ENCODE measurements around the gene GAS2.

The GAS2 gene

DNA sequence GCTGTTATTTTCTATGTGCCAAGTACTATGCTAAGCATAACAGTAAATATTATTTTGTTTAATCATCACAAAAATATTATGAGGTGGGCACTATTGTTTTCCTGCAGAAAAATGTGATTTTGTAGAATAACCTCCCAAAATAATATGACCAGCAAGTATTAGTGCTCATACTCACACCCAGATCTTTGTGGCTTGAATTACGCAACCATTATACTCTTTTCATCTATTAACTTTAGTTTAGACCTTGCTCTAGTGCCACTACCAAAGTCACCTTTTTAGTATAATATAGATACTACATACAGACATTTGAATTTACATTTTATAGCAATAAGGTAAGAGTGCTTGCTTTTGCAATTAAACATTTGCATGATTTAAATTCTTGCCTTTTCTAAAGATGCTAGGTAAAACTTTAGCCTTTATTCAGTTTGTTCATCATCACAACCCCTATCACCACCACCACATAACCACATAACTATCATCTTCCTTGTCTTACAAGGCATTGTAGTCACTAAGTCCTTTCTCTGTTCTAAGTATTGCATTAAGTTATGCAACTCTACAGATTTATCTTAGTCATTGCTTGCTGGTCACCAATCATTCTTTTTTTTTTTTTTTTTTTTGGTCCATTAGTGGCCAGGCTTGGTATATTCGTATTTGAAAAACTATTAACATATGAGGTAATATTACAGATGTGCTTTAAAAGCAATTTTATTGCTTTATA, 68.4 kb downstream of the GAS2 start:
- H3K4me1 Mint-ChIP-seq = no peaks in the 10 kb centered on the region
- no peaks in the 10 kb centered on the region for H3K9me3 Mint-ChIP-seq
- no peak overlapping the region for H3K4me3 Mint-ChIP-seq
- no peaks in the 10 kb centered on the region for H3K36me3 Mint-ChIP-seq
- H3K27me3 Mint-ChIP-seq = peaks cover 1% of the 10 kb centered on the region
- no peak overlapping the region for H3K27ac Mint-ChIP-seq

DNA sequence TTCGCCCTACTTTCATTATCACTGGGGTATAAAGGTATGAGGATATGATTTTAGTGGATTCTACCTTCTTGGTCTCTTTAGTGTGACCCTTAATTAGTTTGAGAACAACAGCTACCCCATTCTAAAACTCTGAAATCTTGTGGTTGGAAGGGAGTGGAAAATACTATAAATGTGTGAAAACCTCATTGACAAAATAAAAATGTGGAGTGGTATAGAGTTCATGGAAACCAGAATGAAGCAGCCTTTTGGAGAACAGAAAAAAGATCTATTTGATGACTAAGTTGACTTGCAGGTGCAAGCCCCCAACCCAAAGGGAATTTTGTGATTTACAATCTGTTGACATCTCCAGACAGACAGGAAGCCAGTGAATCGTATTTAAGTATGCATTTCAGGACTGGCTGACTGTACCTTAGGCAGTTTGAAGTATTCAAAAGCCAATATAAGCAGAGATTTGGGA, 75.8 kb downstream of the GAS2 start:
- H3K4me1 Mint-ChIP-seq = peaks cover 5% of the 10 kb centered on the region
- H3K27ac Mint-ChIP-seq = peak overlapping the region; percentile 60
- no peaks in the 10 kb centered on the region for H3K9me3 Mint-ChIP-seq

GRCh38 chr11:22749536-22749935, 83.1 kb downstream of the GAS2 start:
- Mint-ChIP-seq H3K36me3 (peaks cover 1% of the 10 kb centered on the region), H3K4me3 (no peak overlapping the region), H3K27ac (no peak overlapping the region), H3K9me3 (no peaks in the 10 kb centered on the region), H3K4me1 (no peaks in the 10 kb centered on the region), H3K27me3 (peaks cover 2% of the 10 kb centered on the region)

More for the DNA sequence above, 75.8 kb downstream of the GAS2 start:
- Mint-ChIP-seq H3K36me3 (peaks cover 1% of the 10 kb centered on the region), H3K4me3 (peak overlapping the region; percentile 15), H3K27me3 (peaks cover 9% of the 10 kb centered on the region)

DNA sequence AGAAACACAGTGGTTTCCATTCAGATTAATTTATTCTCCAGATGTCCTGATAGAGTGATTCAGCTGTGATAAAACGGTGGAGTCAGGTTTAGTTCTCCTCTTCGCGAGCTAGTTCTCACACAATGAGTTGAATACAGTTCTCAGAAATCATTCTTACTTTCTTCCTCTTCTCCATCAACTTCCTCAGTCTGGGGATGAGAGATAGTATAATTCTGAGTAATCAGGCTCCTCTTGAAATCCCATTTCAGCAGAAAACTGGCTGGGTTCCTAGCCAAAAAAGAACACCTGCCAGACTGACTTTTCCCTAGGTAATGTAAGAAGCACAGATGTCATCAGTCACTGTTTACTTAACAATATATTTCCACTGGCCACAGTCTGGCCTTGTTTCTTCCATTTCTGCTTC, 86.5 kb downstream of the GAS2 start:
- H3K9me3 Mint-ChIP-seq = no peaks in the 10 kb centered on the region
- no peak overlapping the region for H3K27ac Mint-ChIP-seq
- H3K27me3 Mint-ChIP-seq = peaks cover 2% of the 10 kb centered on the region
- H3K4me3 Mint-ChIP-seq = no peak overlapping the region
- no peaks in the 10 kb centered on the region for H3K4me1 Mint-ChIP-seq
- no peaks in the 10 kb centered on the region for H3K36me3 Mint-ChIP-seq

DNA sequence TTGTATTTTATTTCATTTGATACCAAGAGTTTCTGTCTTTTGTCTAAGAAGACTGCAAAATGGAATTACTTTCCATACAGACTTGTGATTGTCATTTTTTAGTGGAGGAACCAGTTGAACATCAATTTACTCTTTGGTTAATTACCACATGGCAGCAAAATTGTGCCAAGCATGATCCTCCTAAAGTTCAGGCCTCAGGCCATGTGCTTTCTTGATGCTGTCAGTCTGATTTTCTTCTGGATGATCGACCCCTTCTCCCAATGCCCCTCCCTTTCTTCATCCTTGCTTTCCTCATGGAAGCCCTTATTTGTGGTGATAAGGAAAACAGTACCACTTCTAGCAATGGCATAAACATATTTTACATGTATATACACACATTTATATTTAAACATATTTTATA, 87.0 kb downstream of the GAS2 start:
- H3K9me3 Mint-ChIP-seq = no peaks in the 10 kb centered on the region
- no peaks in the 10 kb centered on the region for H3K4me1 Mint-ChIP-seq
- no peaks in the 10 kb centered on the region for H3K36me3 Mint-ChIP-seq
- H3K4me3 Mint-ChIP-seq = no peak overlapping the region
- H3K27ac Mint-ChIP-seq = no peak overlapping the region
- peaks cover 2% of the 10 kb centered on the region for H3K27me3 Mint-ChIP-seq

- Mint-ChIP-seq H3K9me3 (no peaks in the 10 kb centered on the region), H3K27ac (no peak overlapping the region), H3K4me3 (no peak overlapping the region), H3K36me3 (no peaks in the 10 kb centered on the region), H3K27me3 (peaks cover 2% of the 10 kb centered on the region), H3K4me1 (no peaks in the 10 kb centered on the region)
Observed at GRCh38 chr11:22761066-22761465, 94.7 kb downstream of the GAS2 start.

GRCh38 chr11:22763166-22763565, 96.8 kb downstream of the GAS2 start:
- H3K9me3 Mint-ChIP-seq = no peaks in the 10 kb centered on the region
- H3K36me3 Mint-ChIP-seq = no peaks in the 10 kb centered on the region
- no peak overlapping the region for H3K4me3 Mint-ChIP-seq
- peaks cover 2% of the 10 kb centered on the region for H3K27me3 Mint-ChIP-seq
- H3K4me1 Mint-ChIP-seq = no peaks in the 10 kb centered on the region
- no peak overlapping the region for H3K27ac Mint-ChIP-seq

- no peaks in the 10 kb centered on the region for H3K36me3 Mint-ChIP-seq
- H3K9me3 Mint-ChIP-seq = no peaks in the 10 kb centered on the region
- no peak overlapping the region for H3K4me3 Mint-ChIP-seq
- no peaks in the 10 kb centered on the region for H3K4me1 Mint-ChIP-seq
- no peak overlapping the region for H3K27ac Mint-ChIP-seq
- H3K27me3 Mint-ChIP-seq = no peaks in the 10 kb centered on the region
Observed at GRCh38 chr11:22764735-22765134, 98.3 kb downstream of the GAS2 start.

DNA sequence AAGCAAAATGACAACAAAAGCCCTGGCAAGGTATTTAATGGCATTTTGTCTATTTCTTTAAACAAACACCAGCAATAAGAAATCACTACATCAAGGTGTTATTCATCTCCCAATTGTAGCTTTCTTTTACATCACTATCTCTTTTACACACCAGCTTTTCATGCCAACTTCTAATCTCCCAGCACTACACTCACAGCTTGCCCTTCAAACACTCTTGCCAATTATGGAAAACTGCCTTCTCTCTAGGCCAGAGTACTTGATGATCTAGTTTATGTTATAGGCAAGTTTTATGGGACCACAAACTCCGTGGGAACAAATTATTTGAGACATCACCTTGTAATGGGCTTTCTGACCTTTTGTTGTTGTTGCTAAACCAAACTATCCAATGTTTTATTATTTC, 101.9 kb downstream of the GAS2 start:
- no peaks in the 10 kb centered on the region for H3K36me3 Mint-ChIP-seq
- no peaks in the 10 kb centered on the region for H3K4me1 Mint-ChIP-seq
- no peak overlapping the region for H3K4me3 Mint-ChIP-seq
- H3K9me3 Mint-ChIP-seq = no peaks in the 10 kb centered on the region
- no peak overlapping the region for H3K27ac Mint-ChIP-seq
- no peaks in the 10 kb centered on the region for H3K27me3 Mint-ChIP-seq

DNA sequence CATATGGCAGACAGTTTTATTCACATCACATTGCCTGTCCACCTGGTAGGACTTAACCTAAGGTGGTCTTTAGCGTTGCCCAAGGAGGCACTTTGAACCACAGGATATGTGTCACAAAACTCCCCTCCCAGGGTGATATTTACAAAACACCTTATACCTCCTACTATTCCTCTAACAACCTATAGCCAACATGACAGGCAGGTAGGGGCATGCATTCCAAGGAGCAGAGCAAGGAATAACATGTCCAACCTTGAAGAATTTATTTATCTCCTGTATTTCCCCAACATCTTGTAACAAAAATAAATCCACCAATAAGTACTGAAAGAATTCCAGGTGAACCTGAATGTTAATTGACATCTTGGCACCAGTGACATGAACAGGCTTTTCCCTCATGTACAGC, 102.7 kb downstream of the GAS2 start:
- H3K4me3 Mint-ChIP-seq = no peak overlapping the region
- no peaks in the 10 kb centered on the region for H3K4me1 Mint-ChIP-seq
- no peaks in the 10 kb centered on the region for H3K27me3 Mint-ChIP-seq
- no peak overlapping the region for H3K27ac Mint-ChIP-seq
- H3K36me3 Mint-ChIP-seq = no peaks in the 10 kb centered on the region
- H3K9me3 Mint-ChIP-seq = no peaks in the 10 kb centered on the region

- Mint-ChIP-seq H3K27me3 (peaks cover 3% of the 10 kb centered on the region), H3K4me1 (no peaks in the 10 kb centered on the region), H3K9me3 (no peaks in the 10 kb centered on the region), H3K36me3 (no peaks in the 10 kb centered on the region), H3K4me3 (no peak overlapping the region), H3K27ac (no peak overlapping the region)
Observed at GRCh38 chr11:22774716-22775115, 108.3 kb downstream of the GAS2 start.

GRCh38 chr11:22775248-22775647, 108.8 kb downstream of the GAS2 start:
- Mint-ChIP-seq H3K27me3 (peaks cover 3% of the 10 kb centered on the region), H3K36me3 (no peaks in the 10 kb centered on the region), H3K27ac (no peak overlapping the region), H3K4me3 (no peak overlapping the region), H3K4me1 (no peaks in the 10 kb centered on the region), H3K9me3 (no peaks in the 10 kb centered on the region)

GRCh38 chr11:22778642-22779041, 112.2 kb downstream of the GAS2 start:
- Mint-ChIP-seq H3K27me3 (peaks cover 3% of the 10 kb centered on the region), H3K4me3 (no peak overlapping the region), H3K9me3 (no peaks in the 10 kb centered on the region), H3K27ac (no peak overlapping the region), H3K36me3 (no peaks in the 10 kb centered on the region), H3K4me1 (peaks cover 9% of the 10 kb centered on the region)

DNA sequence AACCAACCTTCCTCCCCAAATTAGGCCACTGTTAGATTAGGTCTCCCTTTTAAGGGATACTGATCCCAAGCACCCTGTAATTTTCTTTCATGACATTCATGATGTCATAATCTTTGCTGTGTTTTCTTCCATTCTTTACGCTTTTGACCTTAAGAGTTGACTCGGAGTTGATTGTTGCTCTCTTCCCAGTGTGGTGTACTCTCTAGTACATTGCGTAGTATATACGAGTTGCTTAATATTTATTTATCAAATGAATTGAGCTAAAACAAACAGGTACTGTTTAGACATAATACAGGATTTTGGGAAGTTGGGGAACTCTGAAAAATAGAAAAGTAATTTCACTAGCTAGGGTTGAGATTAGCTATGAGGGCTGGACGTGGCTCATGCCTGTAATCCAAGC, 113.4 kb downstream of the GAS2 start:
- H3K36me3 Mint-ChIP-seq = no peaks in the 10 kb centered on the region
- H3K4me3 Mint-ChIP-seq = no peak overlapping the region
- no peak overlapping the region for H3K27ac Mint-ChIP-seq
- H3K4me1 Mint-ChIP-seq = peaks cover 9% of the 10 kb centered on the region
- H3K27me3 Mint-ChIP-seq = peaks cover 3% of the 10 kb centered on the region
- H3K9me3 Mint-ChIP-seq = no peaks in the 10 kb centered on the region

DNA sequence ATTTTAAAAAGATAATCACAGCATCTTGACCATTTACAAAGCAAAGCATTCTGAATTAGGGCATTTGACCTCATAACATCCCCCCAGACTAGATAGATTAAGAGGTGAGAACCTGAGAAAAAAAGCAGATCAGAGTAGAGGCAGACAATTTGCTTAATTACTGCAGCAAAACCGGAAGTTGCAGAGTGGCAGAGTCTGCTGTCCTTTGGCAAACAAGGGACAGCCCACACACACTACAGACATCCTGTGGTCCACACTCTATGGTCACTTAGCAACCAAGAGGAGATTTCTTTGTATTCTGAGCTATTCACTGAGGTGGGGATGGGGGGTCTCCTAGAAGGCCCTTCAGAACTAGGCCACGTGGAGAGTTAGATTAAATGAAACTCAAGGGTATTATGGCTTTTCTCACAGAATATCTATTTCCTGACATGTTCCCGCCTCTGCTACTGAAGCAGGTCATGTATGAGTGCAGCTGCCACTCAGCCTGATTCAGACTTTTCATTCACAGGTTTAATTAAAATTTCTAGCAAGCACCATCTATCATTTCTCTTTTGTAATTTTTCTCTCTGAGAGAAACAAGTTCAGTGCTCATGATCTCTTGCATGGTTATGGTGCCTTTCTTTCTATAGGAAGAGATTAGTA, 114.7 kb downstream of the GAS2 start:
- Mint-ChIP-seq H3K4me1 (peaks cover 9% of the 10 kb centered on the region), H3K36me3 (no peaks in the 10 kb centered on the region), H3K4me3 (no peak overlapping the region), H3K9me3 (no peaks in the 10 kb centered on the region), H3K27me3 (peaks cover 3% of the 10 kb centered on the region), H3K27ac (no peak overlapping the region)

- H3K4me3 Mint-ChIP-seq = no peak overlapping the region
- no peaks in the 10 kb centered on the region for H3K36me3 Mint-ChIP-seq
- no peaks in the 10 kb centered on the region for H3K9me3 Mint-ChIP-seq
Observed at GRCh38 chr11:22785251-22785650, 118.8 kb downstream of the GAS2 start.

More at GRCh38 chr11:22785251-22785650, 118.8 kb downstream of the GAS2 start:
- Mint-ChIP-seq H3K4me1 (peaks cover 9% of the 10 kb centered on the region), H3K27ac (no peak overlapping the region), H3K27me3 (no peaks in the 10 kb centered on the region)
